AG04449 (cell line): ENCODE data around the gene TEKT3.

Experiments
- CTCF ChIA-PET: fragments of 350-600 bp; formaldehyde crosslinking; extraction: SDS; loops from one replicate; lab custom pipeline; 2021; ENCODE audit warnings: antibody characterized with exemption; lab: Yijun Ruan, JAX
- POLR2A ChIA-PET: fragments of 400-600, 350-600 bp; formaldehyde crosslinking; extraction: SDS; loops from one replicate; lab custom pipeline; 2020; ENCODE audit warnings: antibody characterized with exemption, inconsistent platforms; lab: Yijun Ruan, JAX
- DNase-seq: peaks from one replicate; pipeline ENCODE4 v3.0.0-alpha.2; 2010; ENCODE audit warnings: low read depth, low spot score
- H3K4me3 ChIP-seq: 2 replicates; pipeline ENCODE4 v1.5.1; 2011; ENCODE audit warnings: low read depth, mild to moderate bottlenecking, control low read depth, low read length
- CTCF ChIP-seq: IDR thresholded peaks from one replicate; pipeline ENCODE4 v1.5.1; 2011; ENCODE audit warnings: mild to moderate bottlenecking, moderate library complexity, low read length, control low read depth, inconsistent platforms; ENCODE audit not compliant: insufficient read depth; ENCODE audit errors: missing control alignments

TEKT3 gene

GRCh38 chr17:15264542-15264941, 76.9 kb downstream of the TEKT3 start:
- ChIA-PET POLR2A (no interaction called here), CTCF (interaction anchor here (3.1 to 9.1 kb wide), 2 partner anchors 113 to 235 kb away, joined by 10 to 318 read pairs; no protein-coding TSS in a partner anchor)

GRCh38 chr17:15263680-15264079, 77.7 kb downstream of the TEKT3 start:
- peak overlapping the region; percentile 89 for H3K4me3 ChIP-seq
- POLR2A ChIA-PET = interaction anchor here (0.6 to 1.9 kb wide), 7 partner anchors 9 to 239 kb away, joined by 3 to 10 read pairs (median 3); no protein-coding TSS in a partner anchor
- TF ChIP-seq CTCF = no peak
- no peak for DNase-seq
- CTCF ChIA-PET = interaction anchor here (0.5 to 9.1 kb wide), 16 partner anchors 8 to 265 kb away, joined by 3 to 318 read pairs (median 3); no protein-coding TSS in a partner anchor

More at GRCh38 chr17:15264542-15264941, 76.9 kb downstream of the TEKT3 start:
- DNase-seq = no peak
- H3K4me3 ChIP-seq = no peak overlapping the region
- no peak for TF ChIP-seq CTCF

GRCh38 chr17:15263206-15263579, 78.2 kb downstream of the TEKT3 start:
- DNase-seq = no peak
- peak overlapping the region; percentile 89 for H3K4me3 ChIP-seq
- CTCF ChIA-PET = interaction anchor here (0.7 to 9.1 kb wide), 17 partner anchors 8 to 264 kb away, joined by 3 to 318 read pairs (median 3); no protein-coding TSS in a partner anchor
- TF ChIP-seq CTCF = no peak
- POLR2A ChIA-PET = interaction anchor here (0.6 to 1.9 kb wide), 7 partner anchors 10 to 239 kb away, joined by 3 to 10 read pairs (median 3); no protein-coding TSS in a partner anchor

- ChIA-PET CTCF (interaction anchor here (0.7 to 9.1 kb wide), 20 partner anchors 9 to 265 kb away, joined by 3 to 318 read pairs (median 3); no protein-coding TSS in a partner anchor), POLR2A (interaction anchor here (0.6 to 1.9 kb wide), 7 partner anchors 10 to 240 kb away, joined by 3 to 10 read pairs (median 3); no protein-coding TSS in a partner anchor)
- TF ChIP-seq CTCF = peak; percentile 12
- H3K4me3 ChIP-seq = peak overlapping the region; percentile 89
- no peak for DNase-seq
These were observed 78.8 kb downstream of the TEKT3 start for GRCh38 chr17:15262291-15263205.

GRCh38 chr17:15261802-15262290, 79.6 kb downstream of the TEKT3 start:
- no peak for TF ChIP-seq CTCF
- no peak for DNase-seq
- ChIA-PET POLR2A (interaction anchor here (1.2 to 1.9 kb wide), 4 partner anchors 11 to 241 kb away, joined by 3 to 10 read pairs (median 4); no protein-coding TSS in a partner anchor), CTCF (interaction anchor here (0.7 to 9.1 kb wide), 13 partner anchors 11 to 264 kb away, joined by 3 to 318 read pairs (median 5); no protein-coding TSS in a partner anchor)
- peak overlapping the region; percentile 89 for H3K4me3 ChIP-seq
